NB4 (cell line): ENCODE measurements around the gene HOXC10.
A peak's percentile ranks its signal among the peaks of the same experiment; 100 is the strongest.

Experiments used
- CTCF ChIP-seq: IDR thresholded peaks from one replicate; pipeline ENCODE4 v1.5.1; 2012; ENCODE audit warnings: low read depth, low read length
- MAX ChIP-seq: IDR thresholded peaks from 2 replicates; pipeline ENCODE4 v1.6.1; 2011; ENCODE audit warnings: low read depth, low read length
- MYC ChIP-seq: IDR thresholded peaks from 2 replicates; pipeline ENCODE4 v1.6.1; 2011; ENCODE audit warnings: low read depth, low read length
- POLR2A ChIP-seq: IDR thresholded peaks from 2 replicates; pipeline ENCODE4 v1.6.1; 2011; ENCODE audit warnings: mild to moderate bottlenecking; ENCODE audit not compliant: insufficient read length; ENCODE audit errors: extremely low read depth

- TF ChIP-seq CTCF (no peak), POLR2A (peak; percentile 28), MYC (peak; percentile 87), MAX (peak; percentile 88)
Measured at GRCh38 chr12:53985994-53986685, 1.2 kb downstream of the HOXC10 start.
